ENCODE data around the gene SYCE1L.
"Not testable (repeated sequence)": the region's sequence is repeated elsewhere in the genome, so short reads cannot be mapped to it uniquely, and the experiment has no call there.

GRCh38 chr16:77186298-77186697 is 12.9 kb upstream of the SYCE1L start:
- TF ChIP-seq CTCF (conservative IDR thresholded peaks at IDR 0.05); EZH2 (IDR thresholded peaks at IDR 0.05; ENCODE audit: low read depth): not testable (repeated sequence)

Data from PC-9 (cell line).